GM18909 (cell line): ENCODE data around the gene NRSN2.

Source experiments
- ATAC-seq: cut with Tn5 transposase; IDR thresholded peaks from one replicate; pipeline ENCODE4 v1.9.1; 2021; ENCODE audit warnings: mild to moderate bottlenecking; ENCODE audit not compliant: unreplicated experiment, poor library complexity

NRSN2 gene

GRCh38 chr20:346640-347316 lies at the start of gene NRSN2:
Gene NRSN2 (plus strand): TSS chr20:347111. CDS start chr20:349644, 2,533 bp downstream.
- ATAC-seq, result peak; percentile 39

GRCh38 chr20:297925-298775 lies 48.8 kb upstream of the NRSN2 start:
- ATAC-seq, result peak; percentile 31

GRCh38 chr20:298776-299391 lies 48.0 kb upstream of the NRSN2 start:
- ATAC-seq, result no peak

GRCh38 chr20:300345-300990 lies 46.4 kb upstream of the NRSN2 start:
- ATAC-seq, result no peak

GRCh38 chr20:301886-302848 lies 44.7 kb upstream of the NRSN2 start:
- no peak for ATAC-seq

- no peak for ATAC-seq
These were observed 41.2 kb upstream of the NRSN2 start for GRCh38 chr20:305745-306144.

- ATAC-seq, result no peak
These were observed 38.4 kb upstream of the NRSN2 start for GRCh38 chr20:308427-309038.

- ATAC-seq, result no peak
These were observed 37.5 kb upstream of the NRSN2 start for GRCh38 chr20:309306-309840.

GRCh38 chr20:309841-310644 lies 36.9 kb upstream of the NRSN2 start:
- peak; percentile 93 for ATAC-seq

GRCh38 chr20:310645-311044 lies 36.3 kb upstream of the NRSN2 start:
- no peak for ATAC-seq

- no peak for ATAC-seq
These were observed 35.3 kb upstream of the NRSN2 start for GRCh38 chr20:311609-312008.

GRCh38 chr20:312067-312466 lies 34.8 kb upstream of the NRSN2 start:
- no peak for ATAC-seq

- ATAC-seq, result no peak
These were observed 34.0 kb upstream of the NRSN2 start for GRCh38 chr20:312866-313265.

GRCh38 chr20:313402-313801 lies 33.5 kb upstream of the NRSN2 start:
- ATAC-seq, result no peak

- ATAC-seq, result no peak
These were observed 33.0 kb upstream of the NRSN2 start for GRCh38 chr20:313948-314347.

GRCh38 chr20:316316-317068 lies 30.4 kb upstream of the NRSN2 start:
- ATAC-seq, result no peak
